Coronary artery (tissue), 2 donors: Measurements from ENCODE around the gene SUPT5H.

Experiments
- DNase-seq: peaks from one replicate; pipeline ENCODE4 v3.0.0-alpha.2; 2017; ENCODE audit warnings: low spot score
- H3K27ac ChIP-seq, 2 donors: fragments of 200-600 bp; sonication (generic); one replicate each; pipeline ENCODE4 v1.5.1; 2016 to 2019
- H3K4me3 ChIP-seq: fragments of 200-600 bp; sonication (generic); 2 replicates; pipeline ENCODE4 v1.5.1; 2016; ENCODE audit warnings: mild to moderate bottlenecking, moderate library complexity
- TF ChIP-seq, protein P1 (sequence below): fragments of 200-600 bp; sonication (generic); IDR thresholded peaks from one replicate; pipeline ENCODE4 v1.5.1; 2019; ENCODE audit warnings: antibody characterized with exemption

Gene SUPT5H

DNA sequence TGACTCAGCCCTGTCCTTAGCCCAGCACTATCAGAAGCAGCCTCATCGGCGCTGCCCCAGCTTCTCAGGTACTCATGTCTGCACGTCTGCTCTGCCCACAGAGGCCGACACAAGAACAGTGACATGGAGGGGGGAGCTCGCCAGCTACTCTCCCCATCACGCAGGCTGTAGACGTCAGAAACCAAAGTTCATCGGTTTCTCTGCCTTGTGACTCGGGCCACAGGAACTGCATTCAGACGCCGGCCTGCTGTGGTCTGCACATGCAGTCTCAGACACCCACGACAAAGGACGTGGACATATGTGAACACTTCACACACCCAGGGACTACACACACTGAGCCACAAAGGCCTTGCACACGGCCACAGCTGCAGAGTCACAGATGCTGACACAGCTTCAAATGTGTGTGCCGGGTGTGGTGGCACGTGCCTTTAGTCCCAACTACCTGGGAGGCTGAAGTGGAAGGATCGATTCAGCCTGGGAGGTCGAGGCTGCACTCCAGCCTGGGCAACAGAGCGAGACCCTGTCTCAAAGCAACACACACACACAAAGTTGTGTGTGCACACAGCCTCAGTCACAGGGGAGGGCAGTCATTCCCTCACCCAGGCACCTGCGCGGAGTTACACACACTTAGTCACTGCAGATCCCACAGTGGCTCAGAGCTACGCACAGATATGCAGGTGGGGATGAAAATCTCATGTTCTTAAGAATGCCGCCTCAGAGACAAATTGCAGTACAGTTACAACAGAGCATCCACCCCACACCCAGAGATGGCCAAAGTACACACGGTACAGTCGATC is 43.6 kb upstream of the SUPT5H start:
- Histone ChIP-seq H3K27ac (peak overlapping the region; percentile 99 to 100), H3K4me3 (peak overlapping the region; percentile 73)
- peak; percentile 88 for DNase-seq
- TF ChIP-seq, protein P1, sequence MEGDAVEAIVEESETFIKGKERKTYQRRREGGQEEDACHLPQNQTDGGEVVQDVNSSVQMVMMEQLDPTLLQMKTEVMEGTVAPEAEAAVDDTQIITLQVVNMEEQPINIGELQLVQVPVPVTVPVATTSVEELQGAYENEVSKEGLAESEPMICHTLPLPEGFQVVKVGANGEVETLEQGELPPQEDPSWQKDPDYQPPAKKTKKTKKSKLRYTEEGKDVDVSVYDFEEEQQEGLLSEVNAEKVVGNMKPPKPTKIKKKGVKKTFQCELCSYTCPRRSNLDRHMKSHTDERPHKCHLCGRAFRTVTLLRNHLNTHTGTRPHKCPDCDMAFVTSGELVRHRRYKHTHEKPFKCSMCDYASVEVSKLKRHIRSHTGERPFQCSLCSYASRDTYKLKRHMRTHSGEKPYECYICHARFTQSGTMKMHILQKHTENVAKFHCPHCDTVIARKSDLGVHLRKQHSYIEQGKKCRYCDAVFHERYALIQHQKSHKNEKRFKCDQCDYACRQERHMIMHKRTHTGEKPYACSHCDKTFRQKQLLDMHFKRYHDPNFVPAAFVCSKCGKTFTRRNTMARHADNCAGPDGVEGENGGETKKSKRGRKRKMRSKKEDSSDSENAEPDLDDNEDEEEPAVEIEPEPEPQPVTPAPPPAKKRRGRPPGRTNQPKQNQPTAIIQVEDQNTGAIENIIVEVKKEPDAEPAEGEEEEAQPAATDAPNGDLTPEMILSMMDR: no peak

DNA sequence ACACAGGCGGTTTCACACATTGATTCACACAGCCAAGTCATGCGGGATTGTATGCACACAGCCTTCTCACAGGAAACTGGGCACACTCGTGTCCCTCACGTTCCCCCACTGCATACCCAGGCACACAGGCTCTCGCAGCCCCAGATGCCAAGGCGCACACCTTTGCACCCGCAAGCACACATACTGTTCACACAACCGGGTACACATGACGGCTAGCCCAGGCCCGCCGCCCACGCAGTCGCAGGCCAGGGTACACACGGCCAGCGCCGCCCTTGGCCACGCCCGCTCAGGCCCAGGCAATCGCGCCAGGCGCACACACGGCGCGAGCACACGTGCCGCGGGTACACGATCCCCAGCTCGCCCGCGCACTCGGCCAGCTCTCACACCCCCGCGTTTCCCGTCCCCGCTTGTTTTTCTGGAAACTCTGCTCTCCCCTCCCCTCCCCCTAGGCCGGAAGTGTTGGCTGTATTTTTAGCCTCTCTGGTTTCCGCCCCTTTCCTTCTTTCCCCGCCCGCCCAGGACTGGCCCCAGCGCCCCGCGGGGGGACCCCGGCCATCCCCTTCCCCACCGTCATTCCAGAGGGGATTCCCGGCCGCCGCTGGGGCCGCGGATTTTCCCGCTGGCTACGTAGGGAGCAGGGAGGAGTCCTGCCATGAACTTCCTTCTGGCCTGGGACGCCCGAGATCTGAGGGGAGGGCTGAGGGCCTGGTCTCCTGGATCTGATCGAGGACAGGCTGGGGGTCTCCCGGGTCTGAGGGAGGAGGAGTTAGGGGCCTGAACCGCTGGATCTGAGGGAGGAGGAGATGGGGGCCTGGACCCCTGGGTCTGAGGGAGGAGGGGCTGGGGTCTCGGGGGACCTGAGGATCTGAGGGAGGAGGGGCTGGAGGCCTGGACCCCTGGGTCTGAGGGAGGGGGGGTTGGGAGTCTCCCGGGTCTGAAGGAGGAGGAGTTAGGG is 42.8 kb upstream of the SUPT5H start:
- Histone ChIP-seq H3K4me3 (peak overlapping the region; percentile 73), H3K27ac (peak overlapping the region; percentile 99 to 100)
- DNase-seq: peak; percentile 96
- TF ChIP-seq, protein P1: no peak

DNA sequence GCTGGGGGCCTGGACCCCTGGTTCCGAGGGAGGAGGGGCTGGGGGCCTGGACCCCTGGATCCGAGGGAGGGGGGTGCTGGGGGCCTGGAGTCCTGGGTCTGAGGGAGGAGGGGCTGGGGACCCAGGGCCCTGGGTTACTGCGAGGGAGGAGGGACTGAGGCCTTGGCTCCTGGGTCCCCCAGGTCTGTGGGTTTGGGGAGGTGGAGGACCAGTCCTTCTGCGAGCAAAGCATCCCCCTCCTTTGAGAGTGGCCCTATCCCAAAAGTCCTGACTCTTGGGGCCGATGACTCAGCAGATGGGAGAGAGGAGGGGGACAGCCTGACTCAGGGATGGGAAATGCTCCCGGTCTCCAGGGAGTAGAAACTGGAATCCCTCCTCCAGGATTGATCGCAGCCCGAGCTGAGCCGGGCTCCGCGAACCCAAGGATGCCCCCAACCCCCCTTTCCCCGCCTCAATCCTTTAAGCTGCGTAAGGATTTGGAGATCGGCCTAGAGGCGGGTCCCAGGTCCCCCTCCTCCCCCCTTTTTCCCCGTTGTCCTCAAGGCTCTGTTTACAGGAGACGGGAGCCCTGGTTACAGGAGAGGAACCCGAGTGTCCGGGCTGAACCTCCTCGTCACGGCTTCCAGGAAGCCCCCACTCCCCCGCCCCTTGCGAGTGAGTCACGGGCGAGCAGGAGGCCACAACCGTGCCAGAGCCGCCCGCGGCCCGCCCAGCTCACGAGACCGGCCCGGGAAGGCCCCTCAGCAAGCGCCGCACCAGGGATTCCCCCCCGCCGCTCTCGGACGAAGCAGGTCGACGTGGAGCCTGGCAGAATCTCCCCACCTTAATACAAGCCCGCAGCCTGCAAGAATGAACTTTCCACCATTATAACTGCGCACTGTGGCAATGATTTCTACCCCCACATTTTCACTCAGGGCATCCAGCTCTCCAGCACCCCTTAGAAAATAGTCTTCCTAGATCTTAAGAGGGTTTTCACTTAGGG is 41.8 kb upstream of the SUPT5H start:
- TF ChIP-seq, protein P1: no peak

DNA sequence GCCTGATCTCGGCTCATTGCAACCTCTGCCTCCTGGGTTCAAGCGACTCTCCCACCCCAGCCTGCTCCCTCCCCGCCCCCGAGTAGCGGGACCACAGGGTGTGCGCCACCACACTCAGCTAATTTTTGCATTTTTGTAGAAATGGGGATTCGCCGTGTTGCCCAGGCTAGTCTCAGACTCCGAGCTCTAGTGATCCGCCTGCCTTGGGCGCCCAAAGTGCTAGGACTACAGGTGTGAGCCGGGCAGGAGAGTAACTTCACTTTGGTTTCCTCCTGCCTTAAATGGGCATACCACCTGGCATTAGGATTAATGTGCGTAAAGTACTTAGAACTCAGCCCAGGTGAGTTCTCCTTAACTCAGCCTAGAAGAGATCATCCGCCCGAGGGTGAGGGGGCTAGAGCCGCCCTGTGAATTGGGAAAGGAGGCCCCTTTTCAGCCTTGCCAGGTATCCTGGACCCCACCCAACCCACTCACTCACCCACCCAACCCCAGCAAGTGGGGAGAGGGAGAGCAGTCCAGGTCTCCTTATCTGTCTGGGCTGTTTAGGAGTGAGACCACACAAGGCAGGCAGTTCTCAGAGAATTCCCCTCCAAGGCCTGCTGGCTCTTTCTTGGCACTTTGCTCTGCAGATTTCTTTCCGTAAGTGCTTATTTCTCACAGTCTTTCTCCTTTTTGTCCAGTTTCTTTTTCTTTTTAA is 40.0 kb upstream of the SUPT5H start:
- peak overlapping the region; percentile 97 for H3K4me3 ChIP-seq
- no peak for DNase-seq
- peak overlapping the region; percentile 99 to 100 for H3K27ac ChIP-seq
- TF ChIP-seq, protein P1: no peak

More for the DNA sequence above, 41.8 kb upstream of the SUPT5H start:
- Histone ChIP-seq H3K4me3 (peak overlapping the region; percentile 73), H3K27ac (peak overlapping the region; percentile 99 to 100)
- peak; percentile 100 for DNase-seq

DNA sequence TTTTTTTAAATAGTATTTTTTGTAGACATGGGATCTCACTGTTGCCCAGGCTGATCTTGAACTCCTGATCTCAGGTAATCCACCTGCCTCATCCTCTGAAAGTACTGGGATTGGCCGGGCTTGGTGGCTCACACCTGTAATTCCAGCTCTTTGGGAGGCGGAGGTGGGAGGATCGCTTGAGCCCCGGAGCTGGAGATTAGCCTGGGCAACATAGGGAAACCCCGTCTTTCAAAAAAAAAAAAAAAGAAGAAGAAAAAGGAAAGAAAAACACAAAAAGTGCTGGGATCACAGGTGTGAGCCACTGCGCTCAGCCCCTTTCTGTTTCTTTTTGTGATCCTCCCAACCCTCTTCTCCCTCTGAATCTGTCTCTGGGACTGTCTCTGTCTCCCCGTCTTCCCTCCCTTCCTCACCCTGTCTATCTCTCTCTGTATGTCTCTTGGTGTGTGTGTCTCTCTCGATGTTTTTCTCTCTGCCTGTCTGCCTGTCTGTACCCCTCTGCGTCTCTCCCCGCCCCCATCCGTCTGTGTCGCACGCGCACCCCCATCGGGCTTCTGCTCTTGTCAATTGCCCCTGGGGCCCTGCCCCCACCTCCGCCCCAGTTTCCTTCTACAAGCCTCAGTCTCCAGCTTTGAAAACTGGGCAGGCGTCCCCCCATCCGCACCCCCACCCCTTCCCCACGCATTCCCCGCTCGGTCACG is 39.3 kb upstream of the SUPT5H start:
- TF ChIP-seq, protein P1: no peak
- DNase-seq: no peak
- Histone ChIP-seq H3K4me3 (peak overlapping the region; percentile 97), H3K27ac (peak overlapping the region; percentile 99 to 100)
